OCI-LY3 (cell line): ENCODE measurements around the gene KCNG3.

ENCODE experiments used
- H2AFZ ChIP-seq: fragments of 200-600, 300-600 bp; shearing (Covaris generic); 2 replicates; pipeline ENCODE4 v1.6.0; 2014; ENCODE audit warnings: antibody characterized with exemption, low read depth, low read length
- H3K27ac ChIP-seq: fragments of 200-600, 300-600 bp; sonication (generic); 2 replicates; pipeline ENCODE4 v1.5.1; 2014; ENCODE audit warnings: mild to moderate bottlenecking, low read length, moderate library complexity, mixed read lengths
- H3K27me3 ChIP-seq: fragments of 200-600, 300-600 bp; sonication (generic); 2 replicates; pipeline ENCODE4 v1.6.1; 2014; ENCODE audit warnings: low read depth, low read length, mixed read lengths
- H3K36me3 ChIP-seq: fragments of 200-600, 300-600 bp; sonication (generic); replicated peaks from 2 replicates; pipeline ENCODE3; 2014; ENCODE audit warnings: low read depth, low read length, mixed read lengths
- H3K4me1 ChIP-seq: fragments of 300-600, 200-600 bp; sonication (generic); 2 replicates; pipeline ENCODE4 v1.6.1; 2014; ENCODE audit warnings: low read length, mixed read lengths
- H3K4me2 ChIP-seq: fragments of 200-600, 300-600 bp; sonication (generic); 2 replicates; pipeline ENCODE4 v1.6.1; 2014; ENCODE audit warnings: low read length, mixed read lengths
- H3K4me3 ChIP-seq: fragments of 300-600, 200-600 bp; sonication (generic); 2 replicates; pipeline ENCODE4 v1.5.1; 2014; ENCODE audit warnings: antibody characterized with exemption, mild to moderate bottlenecking, low read length, moderate library complexity
- H3K79me2 ChIP-seq: fragments of 300-600, 200-600 bp; shearing (Covaris generic); 2 replicates; pipeline ENCODE4 v1.6.1; 2014; ENCODE audit warnings: mild to moderate bottlenecking, low read length, mixed read lengths
- H3K9ac ChIP-seq: fragments of 300-600, 200-600 bp; shearing (Covaris generic); 2 replicates; pipeline ENCODE4 v1.6.0; 2014; ENCODE audit warnings: mild to moderate bottlenecking, low read length, moderate library complexity
- H3K9me3 ChIP-seq: fragments of 200-600, 300-600 bp; shearing (Covaris generic); 2 replicates; pipeline ENCODE4 v1.6.1; 2014; ENCODE audit warnings: low read length, mixed read lengths; ENCODE audit not compliant: insufficient read depth
- H4K20me1 ChIP-seq: fragments of 200-600, 300-600 bp; sonication (generic); 2 replicates; pipeline ENCODE4 v1.6.1; 2016; ENCODE audit warnings: low read length, mixed read lengths; ENCODE audit not compliant: insufficient read depth
- EZH2phosphoT487 ChIP-seq: fragments of 200-600 bp; shearing (Covaris generic); IDR thresholded peaks from 2 replicates; pipeline ENCODE4 v1.6.1; 2018; ENCODE audit warnings: antibody characterized with exemption, mixed run types, low read depth
- TF ChIP-seq, protein P1 (sequence below): fragments of 200-600, 300-600 bp; sonication (generic); IDR thresholded peaks from 2 replicates; pipeline ENCODE4 v1.5.1; 2014; ENCODE audit warnings: antibody characterized with exemption, low read length, low read depth

The KCNG3 gene

DNA sequence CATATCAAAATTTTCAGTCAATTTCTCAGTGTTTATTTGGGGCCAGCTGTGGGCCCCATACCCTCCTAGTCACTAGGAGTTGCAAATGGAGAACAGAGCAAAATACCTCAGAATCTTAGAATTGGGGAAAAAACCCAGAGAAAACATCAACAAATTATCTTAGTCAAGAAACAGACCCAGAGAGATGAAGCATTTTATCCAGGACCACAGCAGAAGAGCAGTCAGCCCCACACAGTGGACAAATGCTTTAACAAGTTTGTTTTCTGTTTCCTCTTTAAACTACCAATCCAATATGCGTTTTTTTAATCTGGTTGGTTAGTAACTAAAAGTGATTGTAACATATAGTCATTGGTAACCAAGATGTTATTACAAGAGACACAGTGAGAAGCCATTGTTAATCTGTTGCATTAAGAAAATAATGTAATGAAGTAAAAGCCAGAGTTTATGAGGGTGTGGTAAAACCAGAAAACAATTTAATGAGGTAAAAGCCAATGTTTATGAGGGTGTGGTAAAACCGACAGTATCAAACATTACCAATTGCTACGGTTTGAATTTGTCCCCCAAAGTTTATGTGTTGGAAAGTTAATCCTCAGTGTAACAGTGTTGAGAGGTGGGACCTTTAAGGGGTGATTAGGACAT is 72.1 kb downstream of the KCNG3 start:
- H3K9me3 ChIP-seq, result no peaks in the 10 kb centered on the region
- no peaks in the 10 kb centered on the region for H3K4me1 ChIP-seq
- no peaks in the 10 kb centered on the region for H3K79me2 ChIP-seq
- no peaks in the 10 kb centered on the region for H3K36me3 ChIP-seq
- no peak overlapping the region for H3K4me2 ChIP-seq
- no peak overlapping the region for H3K4me3 ChIP-seq
- H3K9ac ChIP-seq, result no peak overlapping the region
- no peak overlapping the region for H2AFZ ChIP-seq
- TF ChIP-seq, protein P1, sequence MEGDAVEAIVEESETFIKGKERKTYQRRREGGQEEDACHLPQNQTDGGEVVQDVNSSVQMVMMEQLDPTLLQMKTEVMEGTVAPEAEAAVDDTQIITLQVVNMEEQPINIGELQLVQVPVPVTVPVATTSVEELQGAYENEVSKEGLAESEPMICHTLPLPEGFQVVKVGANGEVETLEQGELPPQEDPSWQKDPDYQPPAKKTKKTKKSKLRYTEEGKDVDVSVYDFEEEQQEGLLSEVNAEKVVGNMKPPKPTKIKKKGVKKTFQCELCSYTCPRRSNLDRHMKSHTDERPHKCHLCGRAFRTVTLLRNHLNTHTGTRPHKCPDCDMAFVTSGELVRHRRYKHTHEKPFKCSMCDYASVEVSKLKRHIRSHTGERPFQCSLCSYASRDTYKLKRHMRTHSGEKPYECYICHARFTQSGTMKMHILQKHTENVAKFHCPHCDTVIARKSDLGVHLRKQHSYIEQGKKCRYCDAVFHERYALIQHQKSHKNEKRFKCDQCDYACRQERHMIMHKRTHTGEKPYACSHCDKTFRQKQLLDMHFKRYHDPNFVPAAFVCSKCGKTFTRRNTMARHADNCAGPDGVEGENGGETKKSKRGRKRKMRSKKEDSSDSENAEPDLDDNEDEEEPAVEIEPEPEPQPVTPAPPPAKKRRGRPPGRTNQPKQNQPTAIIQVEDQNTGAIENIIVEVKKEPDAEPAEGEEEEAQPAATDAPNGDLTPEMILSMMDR, result no peak
- TF ChIP-seq EZH2phosphoT487, result no peak
- peaks cover 5% of the 10 kb centered on the region; the same call in 1 of the 2 replicates for H3K27me3 ChIP-seq
- H4K20me1 ChIP-seq, result no peaks in the 10 kb centered on the region
- H3K27ac ChIP-seq, result no peak overlapping the region

DNA sequence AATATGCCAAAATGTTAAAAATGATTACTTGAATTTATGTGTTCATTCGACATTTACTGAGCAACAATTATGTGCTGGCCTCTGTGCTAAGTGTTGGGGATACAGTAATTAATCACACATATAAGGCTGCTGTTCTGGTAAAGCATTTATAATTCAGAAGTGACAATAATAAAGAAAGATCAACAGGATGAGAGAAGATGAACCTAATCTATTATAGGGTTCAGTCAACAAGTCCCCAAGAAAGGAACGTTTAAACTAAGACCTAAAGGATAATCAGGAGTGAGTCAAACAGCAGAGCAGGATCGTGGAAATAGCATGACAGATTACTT is 72.7 kb downstream of the KCNG3 start:
- no peak for TF ChIP-seq EZH2phosphoT487
- TF ChIP-seq, protein P1, result no peak
- H3K4me3 ChIP-seq, result no peak overlapping the region
- H3K9ac ChIP-seq, result no peak overlapping the region
- H3K79me2 ChIP-seq, result no peaks in the 10 kb centered on the region
- H3K27me3 ChIP-seq, result peaks cover 5% of the 10 kb centered on the region; the same call in 1 of the 2 replicates
- no peak overlapping the region for H3K27ac ChIP-seq
- H3K4me2 ChIP-seq, result no peak overlapping the region
- H3K4me1 ChIP-seq, result no peaks in the 10 kb centered on the region
- H4K20me1 ChIP-seq, result no peaks in the 10 kb centered on the region
- H3K36me3 ChIP-seq, result no peaks in the 10 kb centered on the region
- no peaks in the 10 kb centered on the region for H3K9me3 ChIP-seq
- no peak overlapping the region for H2AFZ ChIP-seq

DNA sequence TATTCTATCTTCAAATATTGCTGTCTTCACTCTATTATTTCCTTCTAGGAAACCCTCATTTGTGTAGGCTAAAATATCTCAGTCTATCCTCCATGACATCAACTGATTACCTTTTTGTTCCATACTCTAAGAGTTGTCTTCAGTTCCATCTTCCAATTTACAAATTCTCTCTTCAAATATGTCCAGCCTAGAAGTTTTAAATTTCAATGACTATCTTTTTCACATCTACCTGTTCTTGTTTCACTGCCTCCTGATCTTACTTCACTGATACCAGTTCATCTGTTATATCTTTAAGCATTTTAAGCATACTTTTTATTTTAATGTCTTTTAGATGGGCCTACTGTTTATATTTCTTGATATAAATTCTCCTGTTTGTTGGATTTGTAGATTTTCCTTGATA is 79.1 kb downstream of the KCNG3 start:
- Histone ChIP-seq H3K27ac (no peak overlapping the region), H3K9me3 (peaks cover 12% of the 10 kb centered on the region; the same call in 1 of the 2 replicates), H3K9ac (no peak overlapping the region), H2AFZ (no peak overlapping the region), H3K36me3 (no peaks in the 10 kb centered on the region), H3K4me1 (no peaks in the 10 kb centered on the region), H3K79me2 (no peaks in the 10 kb centered on the region), H4K20me1 (no peaks in the 10 kb centered on the region), H3K27me3 (no peaks in the 10 kb centered on the region), H3K4me2 (no peak overlapping the region), H3K4me3 (no peak overlapping the region)
- TF ChIP-seq, protein P1, result no peak
- TF ChIP-seq EZH2phosphoT487, result no peak

DNA sequence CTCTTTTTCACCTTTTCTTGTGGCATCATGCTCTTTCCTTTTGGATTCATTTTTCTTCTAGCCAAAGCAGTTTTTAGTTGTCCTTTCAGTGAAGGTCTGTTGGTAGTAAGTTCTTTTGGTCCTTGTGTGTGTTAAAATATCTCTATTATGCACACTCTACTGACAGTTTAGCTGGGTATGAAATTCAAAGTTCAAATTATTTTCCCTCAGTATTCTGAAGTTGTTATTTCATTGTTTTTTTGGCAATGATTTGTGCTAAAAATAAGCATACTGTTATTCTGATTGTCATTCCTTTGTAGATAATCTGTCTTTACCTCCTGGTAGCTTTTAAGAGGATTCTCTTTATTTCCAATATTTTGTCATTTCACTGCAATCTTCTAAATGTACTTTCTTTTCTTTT is 79.6 kb downstream of the KCNG3 start:
- no peaks in the 10 kb centered on the region for H3K27me3 ChIP-seq
- TF ChIP-seq EZH2phosphoT487, result no peak
- TF ChIP-seq, protein P1, result no peak
- H3K79me2 ChIP-seq, result no peaks in the 10 kb centered on the region
- no peak overlapping the region for H3K9ac ChIP-seq
- H3K9me3 ChIP-seq, result peaks cover 12% of the 10 kb centered on the region; the same call in 1 of the 2 replicates
- H3K36me3 ChIP-seq, result no peaks in the 10 kb centered on the region
- H3K4me1 ChIP-seq, result no peaks in the 10 kb centered on the region
- no peak overlapping the region for H3K4me3 ChIP-seq
- no peak overlapping the region for H3K27ac ChIP-seq
- H4K20me1 ChIP-seq, result no peaks in the 10 kb centered on the region
- no peak overlapping the region for H2AFZ ChIP-seq
- H3K4me2 ChIP-seq, result no peak overlapping the region
